ENCODE data around the gene B4GALT5. TPM values are rescaled to one million over a fixed set of nuclear protein-coding genes. Genes with fewer than 3 reads are reported as not detected.
"Not testable (repeated sequence)": the region's sequence is repeated elsewhere in the genome, so short reads cannot be mapped to it uniquely, and the experiment has no call there.

The B4GALT5 gene
- total RNA-seq, 3 donors from 2014 or later = 16.8 to 33.8 (median 22.1) TPM

DNA sequence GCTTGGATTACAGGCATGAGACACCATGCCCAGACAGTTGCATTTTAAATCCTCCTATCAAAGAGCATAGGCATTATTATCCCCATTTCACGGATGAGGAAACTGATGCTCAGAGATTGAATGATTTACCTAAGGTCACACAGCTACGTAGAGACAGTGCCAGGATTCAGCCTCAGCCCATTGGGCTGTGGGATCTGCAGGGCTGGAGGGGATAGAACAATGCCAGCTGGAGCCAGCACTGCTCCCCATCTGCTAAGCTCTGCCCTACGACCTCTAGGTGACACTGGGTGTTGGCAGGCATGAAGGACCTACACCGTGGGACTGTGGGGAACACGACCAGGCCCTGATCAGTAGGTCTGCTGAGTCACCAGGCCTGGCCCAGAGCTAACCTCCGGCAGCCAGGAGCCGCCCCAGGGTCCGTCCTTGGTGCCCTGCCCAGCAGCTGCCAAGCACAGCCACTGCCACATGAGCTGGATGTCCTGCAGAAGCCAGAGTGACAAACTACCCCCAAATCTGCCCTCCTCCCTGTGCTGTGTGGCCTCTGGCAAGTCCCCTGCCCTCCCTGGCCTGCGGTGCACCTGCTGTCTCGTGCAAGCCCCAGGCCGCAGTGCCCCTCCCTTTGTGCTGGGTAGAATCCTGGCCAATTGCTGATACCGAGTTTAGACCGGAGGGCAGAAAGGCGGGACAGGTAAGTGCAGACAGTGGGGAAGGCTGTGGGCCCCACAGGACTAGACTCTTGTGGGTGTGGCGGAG is 98.1 kb downstream of the B4GALT5 start:
- Histone ChIP-seq H3K4me3 (no peak overlapping the region), H3K36me3 (no peaks in the 10 kb centered on the region), H3K4me1 (no peaks in the 10 kb centered on the region), H3K9me3 (no peaks in the 10 kb centered on the region), H3K27me3 (no peaks in the 10 kb centered on the region), H3K27ac (no peak overlapping the region)
- intact Hi-C loops (cut with DNase I; ENCODE audit: low total_unique reads) = no loop called here
- TF ChIP-seq, protein P1, sequence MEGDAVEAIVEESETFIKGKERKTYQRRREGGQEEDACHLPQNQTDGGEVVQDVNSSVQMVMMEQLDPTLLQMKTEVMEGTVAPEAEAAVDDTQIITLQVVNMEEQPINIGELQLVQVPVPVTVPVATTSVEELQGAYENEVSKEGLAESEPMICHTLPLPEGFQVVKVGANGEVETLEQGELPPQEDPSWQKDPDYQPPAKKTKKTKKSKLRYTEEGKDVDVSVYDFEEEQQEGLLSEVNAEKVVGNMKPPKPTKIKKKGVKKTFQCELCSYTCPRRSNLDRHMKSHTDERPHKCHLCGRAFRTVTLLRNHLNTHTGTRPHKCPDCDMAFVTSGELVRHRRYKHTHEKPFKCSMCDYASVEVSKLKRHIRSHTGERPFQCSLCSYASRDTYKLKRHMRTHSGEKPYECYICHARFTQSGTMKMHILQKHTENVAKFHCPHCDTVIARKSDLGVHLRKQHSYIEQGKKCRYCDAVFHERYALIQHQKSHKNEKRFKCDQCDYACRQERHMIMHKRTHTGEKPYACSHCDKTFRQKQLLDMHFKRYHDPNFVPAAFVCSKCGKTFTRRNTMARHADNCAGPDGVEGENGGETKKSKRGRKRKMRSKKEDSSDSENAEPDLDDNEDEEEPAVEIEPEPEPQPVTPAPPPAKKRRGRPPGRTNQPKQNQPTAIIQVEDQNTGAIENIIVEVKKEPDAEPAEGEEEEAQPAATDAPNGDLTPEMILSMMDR (IDR thresholded peaks at IDR 0.05) = no peak
- TF ChIP-seq POLR2AphosphoS5 (IDR thresholded peaks at IDR 0.05) (no peak), POLR2A (IDR thresholded peaks at IDR 0.05) (no peak)
- DNase-seq (ENCODE audit: low spot score in 2 of 2) = no peak

DNA sequence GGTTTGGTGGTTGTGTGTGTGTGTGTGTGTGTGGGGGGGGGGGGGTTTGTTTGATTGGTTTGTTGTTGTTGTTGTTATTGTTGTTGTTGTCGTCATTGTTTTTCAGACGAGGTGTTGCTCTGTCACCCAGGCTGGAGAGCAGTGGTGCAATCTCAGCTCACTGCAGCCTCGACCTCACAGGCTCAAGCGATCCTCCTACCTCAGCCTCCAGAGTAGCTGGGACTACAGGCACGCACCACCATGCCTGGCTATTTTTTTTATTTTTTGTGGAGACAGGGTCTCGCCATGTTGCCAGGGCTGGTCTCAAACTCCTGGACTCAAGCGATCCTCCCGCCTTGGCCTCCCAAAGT is 98.7 kb downstream of the B4GALT5 start:
- H3K9me3 ChIP-seq; H3K27me3 ChIP-seq; H3K4me1 ChIP-seq; H3K27ac ChIP-seq; H3K36me3 ChIP-seq; DNase-seq (ENCODE audit: low spot score in 2 of 2); H3K4me3 ChIP-seq; intact Hi-C loops (cut with DNase I; ENCODE audit: low total_unique reads): not testable (repeated sequence)

DNA sequence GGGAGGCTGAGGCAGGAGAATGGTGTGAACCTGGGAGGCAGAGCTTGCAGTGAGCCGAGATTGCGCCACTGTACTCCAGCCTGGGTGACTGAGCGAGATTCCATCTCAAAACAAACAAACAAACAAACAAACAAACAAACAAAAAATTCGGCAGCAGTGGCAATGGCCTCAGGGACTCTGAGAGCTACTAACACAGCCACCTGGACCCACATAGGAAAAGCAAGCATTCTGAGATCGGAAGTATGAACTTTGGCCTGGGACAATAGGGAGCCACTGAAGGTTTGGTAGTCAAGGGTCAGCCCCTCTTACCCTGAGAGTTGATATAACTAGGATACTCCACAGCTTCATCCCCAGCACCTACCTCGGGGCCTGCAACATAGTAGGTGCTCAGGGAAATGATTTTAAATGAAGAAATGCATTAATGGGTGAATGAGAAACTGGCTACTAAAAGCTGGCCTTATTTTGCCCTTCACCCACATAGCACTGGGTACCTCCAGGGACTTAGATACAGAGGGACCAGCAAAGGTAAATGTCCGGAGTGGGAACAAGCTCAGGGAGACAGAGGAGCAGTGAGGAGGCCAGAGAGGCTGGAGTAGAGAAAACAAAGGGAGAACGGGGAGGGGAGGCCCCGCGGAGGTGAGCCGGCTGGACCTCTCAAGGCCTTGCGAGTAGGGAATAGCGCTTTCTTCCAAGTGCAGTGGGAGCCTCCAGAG is 99.2 kb downstream of the B4GALT5 start:
- H3K36me3 ChIP-seq = no peaks in the 10 kb centered on the region
- H3K4me1 ChIP-seq = no peaks in the 10 kb centered on the region
- intact Hi-C loops (cut with DNase I; ENCODE audit: low total_unique reads) = no loop called here
- no peak for DNase-seq (ENCODE audit: low spot score in 2 of 2)
- TF ChIP-seq POLR2A (IDR thresholded peaks at IDR 0.05) = no peak
- TF ChIP-seq, protein P1 (IDR thresholded peaks at IDR 0.05) = no peak
- no peak for TF ChIP-seq POLR2AphosphoS5 (IDR thresholded peaks at IDR 0.05)
- H3K27me3 ChIP-seq = no peaks in the 10 kb centered on the region
- no peak overlapping the region for H3K4me3 ChIP-seq
- H3K27ac ChIP-seq = no peak overlapping the region
- H3K9me3 ChIP-seq = no peaks in the 10 kb centered on the region

GRCh38 chr20:49612127-49612738 is 101.4 kb downstream of the B4GALT5 start:
- no peaks in the 10 kb centered on the region for H3K9me3 ChIP-seq
- H3K27ac ChIP-seq = no peak overlapping the region
- H3K27me3 ChIP-seq = no peaks in the 10 kb centered on the region
- DNase-seq (ENCODE audit: low spot score in 2 of 2) = peak in 1 of 2 donors; percentile 53
- no peak overlapping the region for H3K4me3 ChIP-seq
- H3K4me1 ChIP-seq = no peaks in the 10 kb centered on the region
- TF ChIP-seq, protein P1 (IDR thresholded peaks at IDR 0.05) = no peak
- no peak for TF ChIP-seq POLR2AphosphoS5 (IDR thresholded peaks at IDR 0.05)
- TF ChIP-seq POLR2A (IDR thresholded peaks at IDR 0.05) = no peak
- intact Hi-C loops (cut with DNase I; ENCODE audit: low total_unique reads) = no loop called here
- H3K36me3 ChIP-seq = no peaks in the 10 kb centered on the region

GRCh38 chr20:49611539-49612126 is 102.0 kb downstream of the B4GALT5 start:
- H3K4me1 ChIP-seq; H3K27me3 ChIP-seq; H3K36me3 ChIP-seq; DNase-seq (ENCODE audit: low spot score in 2 of 2); intact Hi-C loops (cut with DNase I; ENCODE audit: low total_unique reads); H3K27ac ChIP-seq; H3K9me3 ChIP-seq: not testable (repeated sequence)
- H3K4me3 ChIP-seq = peak overlapping the region in 2 of 3 donors; percentile 5 to 32

All from breast epithelium (tissue), 4 donors.